Stimulated activated CD8-positive, alpha-beta memory T cell treated with anti-CD3 and anti-CD28 coated beads, Interleukin-15, amount 100 ng/mL, for 4 hours (primary cell): ENCODE results near the gene SRBD1.

Experiments
- DNase-seq, 2 donors: peaks; one replicate each; pipeline ENCODE4 v3.0.0-alpha.2; 2020; ENCODE audit warnings: low read depth in 2 of 2

SRBD1 gene

GRCh38 chr2:45370369-45370768, 240.7 kb downstream of the SRBD1 start:
- DNase-seq = no peak

- no peak for DNase-seq
Measured at GRCh38 chr2:45368792-45369191, 242.3 kb downstream of the SRBD1 start.

- no peak for DNase-seq
Measured at GRCh38 chr2:45361666-45362065, 249.4 kb downstream of the SRBD1 start.

- no peak for DNase-seq
Measured at GRCh38 chr2:45354776-45355175, 256.3 kb downstream of the SRBD1 start.

- DNase-seq = no peak
Measured at GRCh38 chr2:45353879-45354278, 257.2 kb downstream of the SRBD1 start.

- no peak for DNase-seq
Measured at GRCh38 chr2:45352506-45352905, 258.6 kb downstream of the SRBD1 start.

- no peak for DNase-seq
Measured at GRCh38 chr2:45345331-45346234, 265.5 kb downstream of the SRBD1 start.

GRCh38 chr2:45344502-45344901, 266.6 kb downstream of the SRBD1 start:
- no peak for DNase-seq

- DNase-seq = no peak
Measured at GRCh38 chr2:45344071-45344470, 267.0 kb downstream of the SRBD1 start.

GRCh38 chr2:45343251-45344017, 267.6 kb downstream of the SRBD1 start:
- DNase-seq = no peak

GRCh38 chr2:45340318-45340717, 270.7 kb downstream of the SRBD1 start:
- no peak for DNase-seq

GRCh38 chr2:45339253-45339652, 271.8 kb downstream of the SRBD1 start:
- no peak for DNase-seq
